MM.1S (cell line): Measurements from ENCODE around the gene XRCC5.

Source experiments
- DNase-seq: peaks from one replicate; pipeline ENCODE4 v3.0.0-alpha.2; 2015
- H2AFZ ChIP-seq: fragments of 300-600 bp; sonication (generic); 2 replicates; pipeline ENCODE4 v1.6.0; 2016; ENCODE audit warnings: antibody characterized with exemption, low read length
- H3F3A ChIP-seq: fragments of 300-600 bp; sonication (generic); 2 replicates; pipeline ENCODE4 v1.6.1; 2016; ENCODE audit warnings: mild to moderate bottlenecking, antibody characterized with exemption, low read length, moderate library complexity, mixed read lengths; ENCODE audit not compliant: insufficient read depth
- H3K27ac ChIP-seq: fragments of 300-600 bp; sonication (generic); 2 replicates; pipeline ENCODE4 v1.5.1; 2016; ENCODE audit warnings: mild to moderate bottlenecking, low read length
- H3K27me3 ChIP-seq: fragments of 300-600 bp; sonication (generic); replicated peaks from 2 replicates; pipeline ENCODE4 v1.6.0; 2016; ENCODE audit warnings: low read length; ENCODE audit not compliant: insufficient read depth
- H3K36me3 ChIP-seq: fragments of 300-600 bp; sonication (generic); replicated peaks from 2 replicates; pipeline ENCODE4 v1.6.1; 2016; ENCODE audit warnings: mild to moderate bottlenecking, low read length, mixed read lengths; ENCODE audit not compliant: insufficient read depth
- H3K4me1 ChIP-seq: fragments of 300-600 bp; sonication (generic); 2 replicates; pipeline ENCODE4 v1.6.1; 2016; ENCODE audit warnings: low read length, mixed read lengths
- H3K4me2 ChIP-seq: fragments of 300-600 bp; sonication (generic); 2 replicates; pipeline ENCODE4 v1.6.0; 2016; ENCODE audit warnings: low read depth, low read length
- H3K4me3 ChIP-seq: fragments of 300-600 bp; sonication (generic); 2 replicates; pipeline ENCODE4 v1.5.1; 2016; ENCODE audit warnings: low read length, mixed read lengths
- H3K79me2 ChIP-seq: fragments of 300-600 bp; sonication (generic); 2 replicates; pipeline ENCODE4 v1.6.1; 2016; ENCODE audit warnings: mixed run types, low read length, mixed read lengths
- H3K9ac ChIP-seq: fragments of 300-600 bp; sonication (generic); 2 replicates; pipeline ENCODE4 v1.6.1; 2016; ENCODE audit warnings: low read length, mixed read lengths
- H3K9me2 ChIP-seq: fragments of 300-600 bp; sonication (generic); replicated peaks from 2 replicates; pipeline ENCODE4 v1.6.1; 2016; ENCODE audit warnings: mild to moderate bottlenecking, low read length, mixed read lengths; ENCODE audit not compliant: insufficient read depth
- H3K9me3 ChIP-seq: fragments of 300-600 bp; sonication (generic); replicated peaks from 2 replicates; pipeline ENCODE4 v1.6.1; 2016; ENCODE audit warnings: mild to moderate bottlenecking, low read length, mixed read lengths; ENCODE audit not compliant: insufficient read depth
- H4K20me1 ChIP-seq: fragments of 300-600 bp; sonication (generic); 2 replicates; pipeline ENCODE4 v1.6.1; 2016; ENCODE audit warnings: mild to moderate bottlenecking, low read length, moderate library complexity, mixed read lengths; ENCODE audit not compliant: insufficient read depth
- CTCF ChIP-seq: fragments of 300-600 bp; sonication (generic); IDR thresholded peaks from 2 replicates; pipeline ENCODE4 v1.5.1; 2016; ENCODE audit warnings: antibody characterized with exemption, low read length, mixed read lengths
- EZH2 ChIP-seq: fragments of 300-600 bp; sonication (generic); optimal IDR thresholded peaks from 2 replicates; pipeline ENCODE3; 2017; ENCODE audit warnings: low read depth, mild to moderate bottlenecking, antibody characterized with exemption, low read length, mixed read lengths
- EZH2phosphoT487 ChIP-seq: fragments of 300-600 bp; sonication (generic); IDR thresholded peaks from 2 replicates; pipeline ENCODE4 v1.6.1; 2018; ENCODE audit warnings: antibody characterized with exemption, low read length

XRCC5 gene

GRCh38 chr2:216107760-216108159, 1.4 kb upstream of the XRCC5 start:
- Histone ChIP-seq H3K4me1 (peaks cover 27% of the 10 kb centered on the region), H3K4me3 (no peak overlapping the region), H4K20me1 (no peaks in the 10 kb centered on the region), H3K9me2 (no peaks in the 10 kb centered on the region), H3K9me3 (no peaks in the 10 kb centered on the region), H3K36me3 (no peaks in the 10 kb centered on the region), H3F3A (peaks cover 31% of the 10 kb centered on the region), H2AFZ (no peak overlapping the region), H3K27ac (no peak overlapping the region), H3K79me2 (peaks cover 36% of the 10 kb centered on the region), H3K27me3 (no peaks in the 10 kb centered on the region), H3K4me2 (no peak overlapping the region), H3K9ac (no peak overlapping the region)
- TF ChIP-seq EZH2 (no peak), CTCF (no peak), EZH2phosphoT487 (no peak)
- DNase-seq, result no peak

- Histone ChIP-seq H3F3A (peaks cover 38% of the 10 kb centered on the region), H3K9me2 (no peaks in the 10 kb centered on the region), H3K4me2 (peak overlapping the region; percentile 68), H3K27me3 (no peaks in the 10 kb centered on the region), H3K4me3 (peak overlapping the region; percentile 45; the same call in 1 of the 2 replicates), H3K9ac (peak overlapping the region; percentile 44; the same call in 1 of the 2 replicates), H3K9me3 (no peaks in the 10 kb centered on the region), H3K27ac (peak overlapping the region; percentile 36; the same call in 1 of the 2 replicates), H3K36me3 (no peaks in the 10 kb centered on the region), H3K4me1 (peaks cover 34% of the 10 kb centered on the region), H3K79me2 (peaks cover 38% of the 10 kb centered on the region), H2AFZ (no peak overlapping the region), H4K20me1 (no peaks in the 10 kb centered on the region)
- TF ChIP-seq CTCF, result no peak
- TF ChIP-seq EZH2phosphoT487, result no peak
- TF ChIP-seq EZH2, result no peak
- no peak for DNase-seq
These were observed 710 bp upstream of the XRCC5 start for GRCh38 chr2:216108310-216108966.

- peaks cover 43% of the 10 kb centered on the region for H3K4me1 ChIP-seq
- H3K9me3 ChIP-seq, result no peaks in the 10 kb centered on the region
- peak overlapping the region; percentile 97 for H3K27ac ChIP-seq
- no peaks in the 10 kb centered on the region for H4K20me1 ChIP-seq
- no peaks in the 10 kb centered on the region for H3K36me3 ChIP-seq
- H3K27me3 ChIP-seq, result no peaks in the 10 kb centered on the region
- H3K4me3 ChIP-seq, result peak overlapping the region; percentile 81
- peaks cover 49% of the 10 kb centered on the region for H3F3A ChIP-seq
- peak; percentile 59 for DNase-seq
- H2AFZ ChIP-seq, result no peak overlapping the region
- peak overlapping the region; percentile 94 for H3K9ac ChIP-seq
- peak overlapping the region; percentile 72 for H3K4me2 ChIP-seq
- peaks cover 48% of the 10 kb centered on the region for H3K79me2 ChIP-seq
- H3K9me2 ChIP-seq, result no peaks in the 10 kb centered on the region
- TF ChIP-seq EZH2phosphoT487 (no peak), EZH2 (no peak), CTCF (peak; percentile 69)
These were observed 940 bp downstream of the XRCC5 start for GRCh38 chr2:216109962-216110614.
